ENCODE results near the gene PARS2.

Gene PARS2

GRCh38 chr1:54754045-54754444 lies 10.3 kb downstream of the PARS2 start:
- TF ChIP-seq NFIC (IDR thresholded peaks at IDR 0.05): no peak
- no peak for TF ChIP-seq RAD21 (IDR thresholded peaks at IDR 0.05; ENCODE audit: low read depth)
- no peak for TF ChIP-seq ZBTB7A (IDR thresholded peaks at IDR 0.05; ENCODE audit: low read depth)
- no peak for TF ChIP-seq REST (IDR thresholded peaks at IDR 0.05; ENCODE audit: low read depth)
- no peak for TF ChIP-seq TEAD4 (IDR thresholded peaks at IDR 0.05)
- TF ChIP-seq MAX (IDR thresholded peaks at IDR 0.05): no peak
- no peak for TF ChIP-seq CEBPB (IDR thresholded peaks at IDR 0.05)
- no peak for TF ChIP-seq EP300 (IDR thresholded peaks at IDR 0.05; ENCODE audit: borderline replicate concordance)
- TF ChIP-seq TAF1 (IDR thresholded peaks at IDR 0.05; ENCODE audit: low read depth): no peak
- TF ChIP-seq FOXM1 (IDR thresholded peaks at IDR 0.05; ENCODE audit: borderline replicate concordance, low read depth): no peak
- no peak for TF ChIP-seq USF1 (IDR thresholded peaks at IDR 0.05)
- no peak for TF ChIP-seq EGR1 (IDR thresholded peaks at IDR 0.05)
- TF ChIP-seq TCF12 (IDR thresholded peaks at IDR 0.05; ENCODE audit: low read depth): no peak
- TF ChIP-seq YY1 (IDR thresholded peaks at IDR 0.05; ENCODE audit: low read depth): no peak
- TF ChIP-seq CREB1 (IDR thresholded peaks at IDR 0.05; ENCODE audit: low read depth): no peak

- TF ChIP-seq EP300 (IDR thresholded peaks at IDR 0.05; ENCODE audit: borderline replicate concordance) (no peak), RAD21 (IDR thresholded peaks at IDR 0.05; ENCODE audit: low read depth) (no peak), TAF1 (IDR thresholded peaks at IDR 0.05; ENCODE audit: low read depth) (no peak), MAX (IDR thresholded peaks at IDR 0.05) (no peak), CEBPB (IDR thresholded peaks at IDR 0.05) (no peak), EGR1 (IDR thresholded peaks at IDR 0.05) (no peak), CREB1 (IDR thresholded peaks at IDR 0.05; ENCODE audit: low read depth) (no peak), TEAD4 (IDR thresholded peaks at IDR 0.05) (no peak), USF1 (IDR thresholded peaks at IDR 0.05) (no peak)
Observed at GRCh38 chr1:54751426-54751825, 12.9 kb downstream of the PARS2 start.

- no peak for TF ChIP-seq MAX (IDR thresholded peaks at IDR 0.05)
- no peak for TF ChIP-seq TAF1 (IDR thresholded peaks at IDR 0.05; ENCODE audit: low read depth)
- no peak for TF ChIP-seq YY1 (IDR thresholded peaks at IDR 0.05; ENCODE audit: low read depth)
- TF ChIP-seq ZBTB7A (IDR thresholded peaks at IDR 0.05; ENCODE audit: low read depth): no peak
- no peak for TF ChIP-seq EGR1 (IDR thresholded peaks at IDR 0.05)
- TF ChIP-seq TCF12 (IDR thresholded peaks at IDR 0.05; ENCODE audit: low read depth): no peak
- no peak for TF ChIP-seq REST (IDR thresholded peaks at IDR 0.05; ENCODE audit: low read depth)
Observed at GRCh38 chr1:54750596-54750995, 13.7 kb downstream of the PARS2 start.

- TF ChIP-seq EGR1 (IDR thresholded peaks at IDR 0.05) (no peak), TCF12 (IDR thresholded peaks at IDR 0.05; ENCODE audit: low read depth) (no peak), TAF1 (IDR thresholded peaks at IDR 0.05; ENCODE audit: low read depth) (no peak), TEAD4 (IDR thresholded peaks at IDR 0.05) (no peak), ZBTB7A (IDR thresholded peaks at IDR 0.05; ENCODE audit: low read depth) (no peak), RAD21 (IDR thresholded peaks at IDR 0.05; ENCODE audit: low read depth) (no peak), MAX (IDR thresholded peaks at IDR 0.05) (no peak), CEBPB (IDR thresholded peaks at IDR 0.05) (no peak), USF1 (IDR thresholded peaks at IDR 0.05) (no peak), CREB1 (IDR thresholded peaks at IDR 0.05; ENCODE audit: low read depth) (no peak), NFIC (IDR thresholded peaks at IDR 0.05) (no peak), EP300 (IDR thresholded peaks at IDR 0.05; ENCODE audit: borderline replicate concordance) (no peak), FOXM1 (IDR thresholded peaks at IDR 0.05; ENCODE audit: borderline replicate concordance, low read depth) (no peak), REST (IDR thresholded peaks at IDR 0.05; ENCODE audit: low read depth) (no peak)
Observed at GRCh38 chr1:54748094-54748835, 16.1 kb downstream of the PARS2 start.
